Measurements from ENCODE around the gene RGS4.

The RGS4 gene

GRCh38 chr1:163069142-163069541, at the start of gene RGS4:
Gene RGS4, plus strand, starts transcription at chr1:163069361. Its CDS starts 124 bp downstream, at chr1:163069485.
- DNase-seq (ENCODE audit: low read depth): peak; percentile 92
- H3K4me3 ChIP-seq (ENCODE audit: control insufficient read depth, low read depth, low read length): peak within 1 kb of the TSS; percentile 46
- TF ChIP-seq, protein P1, sequence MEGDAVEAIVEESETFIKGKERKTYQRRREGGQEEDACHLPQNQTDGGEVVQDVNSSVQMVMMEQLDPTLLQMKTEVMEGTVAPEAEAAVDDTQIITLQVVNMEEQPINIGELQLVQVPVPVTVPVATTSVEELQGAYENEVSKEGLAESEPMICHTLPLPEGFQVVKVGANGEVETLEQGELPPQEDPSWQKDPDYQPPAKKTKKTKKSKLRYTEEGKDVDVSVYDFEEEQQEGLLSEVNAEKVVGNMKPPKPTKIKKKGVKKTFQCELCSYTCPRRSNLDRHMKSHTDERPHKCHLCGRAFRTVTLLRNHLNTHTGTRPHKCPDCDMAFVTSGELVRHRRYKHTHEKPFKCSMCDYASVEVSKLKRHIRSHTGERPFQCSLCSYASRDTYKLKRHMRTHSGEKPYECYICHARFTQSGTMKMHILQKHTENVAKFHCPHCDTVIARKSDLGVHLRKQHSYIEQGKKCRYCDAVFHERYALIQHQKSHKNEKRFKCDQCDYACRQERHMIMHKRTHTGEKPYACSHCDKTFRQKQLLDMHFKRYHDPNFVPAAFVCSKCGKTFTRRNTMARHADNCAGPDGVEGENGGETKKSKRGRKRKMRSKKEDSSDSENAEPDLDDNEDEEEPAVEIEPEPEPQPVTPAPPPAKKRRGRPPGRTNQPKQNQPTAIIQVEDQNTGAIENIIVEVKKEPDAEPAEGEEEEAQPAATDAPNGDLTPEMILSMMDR (IDR thresholded peaks at IDR 0.05; ENCODE audit: control insufficient read depth, insufficient read depth, low read depth, low read length, missing control alignments): peak; percentile 76

GRCh38 chr1:163022129-163022528, 47.0 kb upstream of the RGS4 start:
- no peak overlapping the region for H3K4me3 ChIP-seq (ENCODE audit: control insufficient read depth, low read depth, low read length)
- TF ChIP-seq, protein P1 (IDR thresholded peaks at IDR 0.05; ENCODE audit: control insufficient read depth, insufficient read depth, low read depth, low read length, missing control alignments): no peak
- DNase-seq (ENCODE audit: low read depth): no peak

DNA sequence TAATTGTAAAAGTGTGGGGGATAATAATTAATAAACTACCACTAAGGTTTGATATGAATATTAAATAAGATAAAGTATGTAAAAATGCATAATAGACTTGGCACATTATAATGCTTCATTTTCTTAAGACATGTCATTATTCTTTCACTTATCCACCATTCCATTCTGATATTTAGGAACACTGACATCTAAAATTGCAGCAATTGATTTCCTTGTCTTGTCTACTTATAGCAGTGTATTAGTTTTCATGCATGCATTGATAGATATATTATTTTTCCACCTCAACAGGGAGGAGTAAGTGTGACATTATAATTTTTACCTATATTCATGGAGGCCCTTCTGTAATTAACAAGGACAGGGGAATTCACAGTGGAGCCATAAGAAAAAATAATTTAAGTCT, 41.6 kb upstream of the RGS4 start:
- TF ChIP-seq, protein P1 (IDR thresholded peaks at IDR 0.05; ENCODE audit: control insufficient read depth, insufficient read depth, low read depth, low read length, missing control alignments): no peak
- no peak overlapping the region for H3K4me3 ChIP-seq (ENCODE audit: control insufficient read depth, low read depth, low read length)
- DNase-seq (ENCODE audit: low read depth): no peak

DNA sequence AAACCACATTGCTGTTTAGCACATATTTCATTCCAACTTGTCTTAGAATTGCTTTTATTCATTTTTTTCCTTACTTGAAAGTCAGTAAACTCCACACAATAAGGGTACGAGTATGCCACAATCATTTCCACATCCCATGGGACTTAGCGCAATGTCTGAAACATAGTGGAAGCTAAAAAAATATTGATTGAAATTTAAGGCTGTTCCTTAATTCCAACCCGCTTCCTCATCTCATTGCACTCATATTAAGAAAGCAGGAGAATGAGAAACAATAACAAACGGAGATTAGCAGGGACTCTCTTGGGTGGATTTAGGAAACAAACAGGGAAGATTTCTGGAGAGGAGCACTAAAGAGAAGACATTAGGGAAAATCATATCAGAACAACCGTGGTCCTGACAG, 39.3 kb upstream of the RGS4 start:
- DNase-seq (ENCODE audit: low read depth): no peak
- TF ChIP-seq, protein P1 (IDR thresholded peaks at IDR 0.05; ENCODE audit: control insufficient read depth, insufficient read depth, low read depth, low read length, missing control alignments): no peak

GRCh38 chr1:163035446-163036249, 33.5 kb upstream of the RGS4 start:
- peak; percentile 65 for DNase-seq (ENCODE audit: low read depth)
- H3K4me3 ChIP-seq (ENCODE audit: control insufficient read depth, low read depth, low read length): no peak overlapping the region
- TF ChIP-seq, protein P1 (IDR thresholded peaks at IDR 0.05; ENCODE audit: control insufficient read depth, insufficient read depth, low read depth, low read length, missing control alignments): no peak

More for the DNA sequence above, 39.3 kb upstream of the RGS4 start:
- no peak overlapping the region for H3K4me3 ChIP-seq (ENCODE audit: control insufficient read depth, low read depth, low read length)

GRCh38 chr1:163036671-163037070, 32.5 kb upstream of the RGS4 start:
- no peak for DNase-seq (ENCODE audit: low read depth)
- TF ChIP-seq, protein P1 (IDR thresholded peaks at IDR 0.05; ENCODE audit: control insufficient read depth, insufficient read depth, low read depth, low read length, missing control alignments): no peak
- no peak overlapping the region for H3K4me3 ChIP-seq (ENCODE audit: control insufficient read depth, low read depth, low read length)
